ENCODE results near the gene TACC2. TPM values are rescaled to one million over a fixed set of nuclear protein-coding genes. Genes with fewer than 3 reads are reported as not detected.
A peak's percentile ranks its signal among the peaks of the same experiment; 100 is the strongest.
"Not testable (repeated sequence)": the region's sequence is repeated elsewhere in the genome, so short reads cannot be mapped to it uniquely, and the experiment has no call there.

Gene TACC2
- total RNA-seq, 4 donors from 2014 or later = 63.1 to 102 (median 74.9) TPM

GRCh38 chr10:121978511-121978910 lies 10.5 kb upstream of the TACC2 start:
- Histone ChIP-seq H3K36me3 (no peaks in the 10 kb centered on the region), H3K27ac (no peak overlapping the region), H3K4me1 (peaks cover 2 to 17% (median 10%) of the 10 kb centered on the region in 3 donors), H3K4me3 (no peak overlapping the region), H3K27me3 (no peaks in the 10 kb centered on the region), H3K9me3 (no peaks in the 10 kb centered on the region)
- WGBS, 2 donors (ENCODE audit: low coverage in 1 of 2) = 100% methylated on average over 2 of the region's 26 CpGs; no CpG with 5 or more reads in 1 of the 2 donors
- TF ChIP-seq POLR2AphosphoS5 (IDR thresholded peaks at IDR 0.05) (no peak), EP300 (IDR thresholded peaks at IDR 0.05) (no peak), CTCF (IDR thresholded peaks at IDR 0.05) (no peak)
- no peak for ATAC-seq

- WGBS, 2 donors (ENCODE audit: low coverage in 1 of 2) = 87 to 88% methylated on average over 2 of the region's 2 CpGs
- Histone ChIP-seq H3K27me3 (no peaks in the 10 kb centered on the region), H3K4me3 (no peak overlapping the region), H3K27ac (no peak overlapping the region), H3K4me1 (no peaks in the 10 kb centered on the region), H3K9me3 (peaks cover 0 to 10% (median 0%) of the 10 kb centered on the region in 3 donors), H3K36me3 (no peaks in the 10 kb centered on the region)
- TF ChIP-seq POLR2A (IDR thresholded peaks at IDR 0.05) (no peak), EP300 (IDR thresholded peaks at IDR 0.05) (no peak), CTCF (IDR thresholded peaks at IDR 0.05) (no peak), POLR2AphosphoS5 (IDR thresholded peaks at IDR 0.05) (no peak)
- no peak for ATAC-seq
Measured at GRCh38 chr10:121981346-121981745, 7.6 kb upstream of the TACC2 start.

GRCh38 chr10:121983852-121984251 lies 5.1 kb upstream of the TACC2 start:
- TF ChIP-seq POLR2A (IDR thresholded peaks at IDR 0.05) (no peak), EP300 (IDR thresholded peaks at IDR 0.05) (no peak), CTCF (IDR thresholded peaks at IDR 0.05) (no peak), POLR2AphosphoS5 (IDR thresholded peaks at IDR 0.05) (no peak)
- no peak for ATAC-seq

GRCh38 chr10:121984463-121984862 lies 4.5 kb upstream of the TACC2 start:
- H3K36me3 ChIP-seq = no peaks in the 10 kb centered on the region
- ATAC-seq = no peak
- H3K9me3 ChIP-seq = peaks cover 0 to 10% (median 0%) of the 10 kb centered on the region in 3 donors
- 67 to 80% methylated on average over 1 to 2 of the region's 2 CpGs for WGBS, 2 donors (ENCODE audit: low coverage in 1 of 2)
- H3K4me1 ChIP-seq = no peaks in the 10 kb centered on the region
- H3K27me3 ChIP-seq = no peaks in the 10 kb centered on the region
- TF ChIP-seq POLR2A (IDR thresholded peaks at IDR 0.05) (no peak), CTCF (IDR thresholded peaks at IDR 0.05) (no peak), EP300 (IDR thresholded peaks at IDR 0.05) (no peak), POLR2AphosphoS5 (IDR thresholded peaks at IDR 0.05) (no peak)
- no peak overlapping the region for H3K4me3 ChIP-seq
- no peak overlapping the region for H3K27ac ChIP-seq

More at GRCh38 chr10:121983852-121984251, 5.1 kb upstream of the TACC2 start:
- Histone ChIP-seq H3K27me3 (no peaks in the 10 kb centered on the region), H3K27ac (no peak overlapping the region), H3K4me3 (no peak overlapping the region), H3K4me1 (no peaks in the 10 kb centered on the region), H3K9me3 (peaks cover 0 to 10% (median 0%) of the 10 kb centered on the region in 3 donors), H3K36me3 (no peaks in the 10 kb centered on the region)
- 89 to 97% methylated on average over 5 of the region's 5 CpGs for WGBS, 2 donors (ENCODE audit: low coverage in 1 of 2)

- TF ChIP-seq CTCF (IDR thresholded peaks at IDR 0.05) = no peak
- TF ChIP-seq POLR2AphosphoS5 (IDR thresholded peaks at IDR 0.05) = no peak
- no peak for TF ChIP-seq POLR2A (IDR thresholded peaks at IDR 0.05)
- H3K27ac ChIP-seq = peak overlapping the region in 3 of 4 donors; percentile 39 to 58 (median 43)
- H3K27me3 ChIP-seq = no peaks in the 10 kb centered on the region
- no peak overlapping the region for H3K4me3 ChIP-seq
- WGBS, 2 donors (ENCODE audit: low coverage in 1 of 2) = 54 to 61% methylated on average over 7 of the region's 9 CpGs
- ATAC-seq = no peak
- no peaks in the 10 kb centered on the region for H3K9me3 ChIP-seq
- peaks cover 3 to 32% (median 4%) of the 10 kb centered on the region in 3 donors for H3K4me1 ChIP-seq
- no peaks in the 10 kb centered on the region for H3K36me3 ChIP-seq
Measured at GRCh38 chr10:121990015-121990677, 1.2 kb downstream of the TACC2 start.

GRCh38 chr10:121991727-121992126 lies 2.8 kb downstream of the TACC2 start:
- peak overlapping the region in 2 of 4 donors; percentile 33 to 85 for H3K27ac ChIP-seq
- H3K4me1 ChIP-seq = peaks cover 4 to 47% (median 7%) of the 10 kb centered on the region in 3 donors
- 81% methylated on average over 3 of the region's 4 CpGs; no CpG with 5 or more reads in 1 of the 2 donors for WGBS, 2 donors (ENCODE audit: low coverage in 1 of 2)

More at GRCh38 chr10:121991727-121992126, 2.8 kb downstream of the TACC2 start:
- not testable (repeated sequence) for ATAC-seq, H3K27me3 ChIP-seq, H3K36me3 ChIP-seq, H3K9me3 ChIP-seq, H3K4me3 ChIP-seq

Measured in gastroesophageal sphincter (tissue), 4 donors.